CD4-positive, CD25-positive, alpha-beta regulatory T cell (primary cell): Measurements from ENCODE around the gene EDC4. TPM values are rescaled to one million over a fixed set of nuclear protein-coding genes. Genes with fewer than 3 reads are reported as not detected.

Experiments
- ATAC-seq, 2 donors: fragments of 150-1000 bp; cut with Tn5 transposase; one replicate each; pipeline ENCODE4 v1.10.0; 2021; ENCODE audit warnings: low read depth in 2 of 2, moderate number of reproducible peaks in 2 of 2, moderate library complexity in 1 of 2
- DNase-seq, 3 donors: peaks; one replicate each; pipeline versions ENCODE4 v3.0.0 to v3.0.0-alpha.2; 2012 to 2022; ENCODE audit warnings: mixed read lengths in 1 of 3
- H3K27ac ChIP-seq: one replicate; pipeline ENCODE4 v1.7.0; 2013; ENCODE audit warnings: mild to moderate bottlenecking, low read length; ENCODE audit not compliant: insufficient read depth, poor library complexity, severe bottlenecking
- H3K27me3 ChIP-seq: one replicate; pipeline ENCODE4 v1.7.0; 2013; ENCODE audit warnings: low read length; ENCODE audit not compliant: control insufficient read depth, insufficient read depth
- H3K36me3 ChIP-seq: one replicate; pipeline ENCODE4 v1.7.0; 2013; ENCODE audit warnings: mild to moderate bottlenecking, low read length, moderate library complexity; ENCODE audit not compliant: control insufficient read depth, insufficient read depth
- H3K4me1 ChIP-seq: 2 replicates; pipeline ENCODE4 v1.7.0; 2013; ENCODE audit warnings: mild to moderate bottlenecking, low read length; ENCODE audit not compliant: insufficient read depth, control insufficient read depth, poor library complexity, severe bottlenecking
- H3K4me3 ChIP-seq: one replicate; pipeline ENCODE4 v1.7.0; 2013; ENCODE audit warnings: low read depth, mild to moderate bottlenecking, low read length, moderate library complexity
- H3K9me3 ChIP-seq, 2 experiments: 1 replicate in 1 of 2; 2 replicates in 1 of 2; pipeline ENCODE4 v1.7.0; 2013; ENCODE audit warnings: low read length in 2 of 2, mild to moderate bottlenecking in 1 of 2, moderate library complexity in 1 of 2; ENCODE audit not compliant: control insufficient read depth in 2 of 2
- H3K27ac Mint-ChIP-seq, 3 donors: one replicate each; pipeline ENCODE4 v1.8.0; 2020 to 2022; ENCODE audit warnings: mild to moderate bottlenecking in 3 of 3, mixed read lengths in 3 of 3, moderate library complexity in 2 of 3
- H3K27me3 Mint-ChIP-seq: one replicate; pipeline ENCODE4 v1.8.0; 2022; ENCODE audit warnings: mild to moderate bottlenecking, mixed read lengths
- H3K36me3 Mint-ChIP-seq: one replicate; pipeline ENCODE4 v1.8.0; 2020; ENCODE audit warnings: mixed read lengths
- H3K4me1 Mint-ChIP-seq, 4 donors: one replicate each; pipeline ENCODE4 v1.8.0; 2020 to 2022; ENCODE audit warnings: mixed read lengths in 4 of 4, mild to moderate bottlenecking in 1 of 4
- H3K4me3 Mint-ChIP-seq, 4 donors: one replicate each; pipeline ENCODE4 v1.8.0; 2020 to 2022; ENCODE audit warnings: mild to moderate bottlenecking in 4 of 4, mixed read lengths in 4 of 4, moderate library complexity in 3 of 4
- H3K9me3 Mint-ChIP-seq, 7 donors: one replicate each; pipeline ENCODE4 v1.8.0; 2020 to 2022; ENCODE audit warnings: mixed read lengths in 7 of 7, mild to moderate bottlenecking in 3 of 7, moderate library complexity in 2 of 7
- polyA plus RNA-seq, 4 donors: library from polyadenylated mRNA; unstranded; fragments of 300-500 nt; fragmentation: Illumina TruSeq; gene quantifications; one replicate each; pipeline ENCODE4 v1.2.3, GENCODE V29; 2021
- total RNA-seq: library from RNA; stranded (reverse); gene quantifications from one replicate; pipeline ENCODE4 v1.2.3, GENCODE V29; 2022

Gene EDC4
- total and polyA plus RNA-seq, 5 donors from 2014 or later, result 24.7 to 103 (median 37.9) TPM

DNA sequence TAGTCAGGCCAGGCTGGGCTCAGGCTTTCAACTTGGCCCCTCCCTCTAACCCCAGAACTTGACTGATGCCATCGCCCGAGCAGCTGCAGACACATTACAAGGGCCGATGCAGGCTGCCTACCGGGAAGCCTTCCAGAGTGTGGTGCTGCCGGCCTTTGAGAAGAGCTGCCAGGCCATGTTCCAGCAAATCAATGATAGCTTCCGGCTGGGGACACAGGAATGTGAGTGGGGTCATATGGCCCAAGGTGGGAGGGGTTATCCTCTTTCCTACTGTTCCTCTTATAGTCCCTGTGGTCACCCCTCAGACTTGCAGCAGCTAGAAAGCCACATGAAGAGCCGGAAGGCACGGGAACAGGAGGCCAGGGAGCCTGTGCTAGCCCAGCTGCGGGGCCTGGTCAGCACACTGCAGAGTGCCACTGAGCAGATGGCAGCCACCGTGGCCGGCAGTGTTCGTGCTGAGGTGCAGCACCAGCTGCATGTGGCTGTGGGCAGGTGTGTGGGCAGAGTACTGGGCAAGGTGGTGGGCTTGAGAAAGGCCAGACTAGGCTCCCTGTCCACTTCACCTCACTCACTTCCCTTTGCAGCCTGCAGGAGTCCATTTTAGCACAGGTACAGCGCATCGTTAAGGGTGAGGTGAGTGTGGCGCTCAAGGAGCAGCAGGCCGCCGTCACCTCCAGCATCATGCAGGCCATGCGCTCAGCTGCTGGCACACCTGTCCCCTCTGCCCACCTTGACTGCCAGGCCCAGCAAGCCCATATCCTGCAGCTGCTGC, 9.7 kb downstream of the EDC4 start:
- no peaks in the 10 kb centered on the region for H3K9me3 Mint-ChIP-seq
- no peak overlapping the region for H3K4me3 Mint-ChIP-seq
- no peak for ATAC-seq
- Histone ChIP-seq H3K9me3 (no peaks in the 10 kb centered on the region), H3K27ac (no peak overlapping the region), H3K27me3 (no peaks in the 10 kb centered on the region), H3K4me3 (no peak overlapping the region), H3K36me3 (peaks cover 67% of the 10 kb centered on the region), H3K4me1 (no peaks in the 10 kb centered on the region)
- DNase-seq, result no peak
- H3K4me1 Mint-ChIP-seq, result no peaks in the 10 kb centered on the region
- H3K27ac Mint-ChIP-seq, result peak overlapping the region in 1 of 3 donors; percentile 62
- no peaks in the 10 kb centered on the region for H3K27me3 Mint-ChIP-seq
- peaks cover 26% of the 10 kb centered on the region for H3K36me3 Mint-ChIP-seq

DNA sequence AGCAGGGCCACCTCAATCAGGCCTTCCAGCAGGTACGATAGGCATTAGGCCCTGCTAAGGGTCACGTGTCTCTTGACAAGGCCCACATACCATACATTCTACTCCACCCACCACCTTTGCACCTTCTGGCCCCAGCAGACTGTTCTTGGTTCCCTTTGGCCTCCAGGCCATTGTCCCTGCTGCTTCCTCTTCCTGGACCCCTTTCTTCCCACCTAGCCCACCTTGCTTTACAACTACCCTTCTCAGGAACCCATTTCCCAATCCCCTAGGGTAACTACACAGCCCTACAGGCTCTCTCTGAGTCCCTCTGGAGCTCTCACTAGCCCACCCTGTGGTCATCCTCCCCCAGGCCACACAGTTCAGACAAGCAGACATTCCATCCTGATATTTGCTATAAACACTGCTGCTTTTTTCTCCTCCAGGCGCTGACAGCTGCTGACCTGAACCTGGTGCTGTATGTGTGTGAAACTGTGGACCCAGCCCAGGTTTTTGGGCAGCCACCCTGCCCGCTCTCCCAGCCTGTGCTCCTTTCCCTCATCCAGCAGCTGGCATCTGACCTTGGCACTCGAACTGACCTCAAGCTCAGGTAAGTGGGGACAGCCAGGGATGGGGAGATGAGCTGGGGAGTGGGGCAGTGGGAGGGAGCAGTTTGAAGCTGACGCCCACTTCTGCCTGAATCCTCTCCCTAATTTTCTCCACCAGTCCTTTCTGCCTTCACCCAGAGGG, 10.5 kb downstream of the EDC4 start:
- no peak overlapping the region for H3K4me3 Mint-ChIP-seq
- no peaks in the 10 kb centered on the region for H3K9me3 Mint-ChIP-seq
- no peaks in the 10 kb centered on the region for H3K27me3 Mint-ChIP-seq
- no peak overlapping the region for H3K27ac ChIP-seq
- peak overlapping the region in 2 of 3 donors; percentile 62 to 86 for H3K27ac Mint-ChIP-seq
- no peak for DNase-seq
- peaks cover 59% of the 10 kb centered on the region for H3K36me3 ChIP-seq
- no peak for ATAC-seq
- no peaks in the 10 kb centered on the region for H3K4me1 Mint-ChIP-seq
- H3K36me3 Mint-ChIP-seq, result peaks cover 23% of the 10 kb centered on the region
- H3K27me3 ChIP-seq, result no peaks in the 10 kb centered on the region
- H3K4me3 ChIP-seq, result no peak overlapping the region
- no peaks in the 10 kb centered on the region for H3K4me1 ChIP-seq
- H3K9me3 ChIP-seq, result no peaks in the 10 kb centered on the region

DNA sequence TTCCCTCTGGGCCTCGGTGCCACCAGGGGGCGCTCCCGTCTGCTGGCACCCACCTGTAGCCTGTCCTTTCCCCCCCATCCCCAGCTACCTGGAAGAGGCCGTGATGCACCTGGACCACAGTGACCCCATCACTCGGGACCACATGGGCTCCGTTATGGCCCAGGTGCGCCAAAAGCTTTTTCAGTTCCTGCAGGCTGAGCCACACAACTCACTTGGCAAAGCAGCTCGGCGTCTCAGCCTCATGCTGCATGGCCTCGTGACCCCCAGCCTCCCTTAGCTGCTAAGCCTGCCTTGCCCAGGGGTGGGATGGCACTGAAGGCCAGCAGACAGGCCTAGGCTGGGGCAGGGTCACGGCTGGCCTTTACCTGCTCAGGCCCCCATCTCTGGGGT, 11.0 kb downstream of the EDC4 start:
- DNase-seq (peak; percentile 59 to 71 (median 64)), ATAC-seq (peak; percentile 76)
- Mint-ChIP-seq H3K9me3 (no peaks in the 10 kb centered on the region), H3K27ac (no peak overlapping the region), H3K4me1 (no peaks in the 10 kb centered on the region), H3K4me3 (no peak overlapping the region), H3K36me3 (peaks cover 19% of the 10 kb centered on the region), H3K27me3 (no peaks in the 10 kb centered on the region)
- Histone ChIP-seq H3K4me3 (no peak overlapping the region), H3K9me3 (no peaks in the 10 kb centered on the region), H3K4me1 (no peaks in the 10 kb centered on the region), H3K36me3 (peaks cover 54% of the 10 kb centered on the region), H3K27me3 (no peaks in the 10 kb centered on the region), H3K27ac (no peak overlapping the region)

DNA sequence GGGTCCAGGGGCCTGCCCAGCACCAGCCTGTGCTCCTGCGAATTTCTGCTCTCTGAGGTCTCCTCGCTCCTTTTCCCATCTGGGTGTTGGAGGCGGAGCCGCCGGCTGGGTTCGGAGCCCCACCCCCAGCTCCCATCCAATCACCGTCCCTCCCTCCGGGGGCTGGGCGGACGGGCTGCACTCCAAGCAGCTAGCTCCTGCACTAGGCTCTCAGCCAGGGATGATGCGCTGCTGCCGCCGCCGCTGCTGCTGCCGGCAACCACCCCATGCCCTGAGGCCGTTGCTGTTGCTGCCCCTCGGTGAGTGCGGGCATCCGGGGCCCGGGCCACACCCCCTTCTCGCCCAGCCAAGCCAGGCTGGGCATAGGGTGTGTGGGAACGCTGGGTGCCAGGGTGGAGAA, 11.8 kb downstream of the EDC4 start, which contains the start of gene NRN1L:
Gene NRN1L, plus strand, starts transcription at position 202 of the 400 bp plus-strand sequence. Its CDS starts 19 bp downstream, at position 221.
- Mint-ChIP-seq H3K36me3 (peaks cover 19% of the 10 kb centered on the region), H3K4me1 (no peaks in the 10 kb centered on the region), H3K9me3 (no peaks in the 10 kb centered on the region), H3K4me3 (no peak within 1 kb of the TSS), H3K27ac (no peak within 1 kb of the TSS), H3K27me3 (no peaks in the 10 kb centered on the region)
- H3K9me3 ChIP-seq, result no peaks in the 10 kb centered on the region
- H3K36me3 ChIP-seq, result peaks cover 45% of the 10 kb centered on the region
- no peak within 1 kb of the TSS for H3K4me3 ChIP-seq
- no peaks in the 10 kb centered on the region for H3K27me3 ChIP-seq
- ATAC-seq (no peak), DNase-seq (no peak)
- no peak within 1 kb of the TSS for H3K27ac ChIP-seq
- no peaks in the 10 kb centered on the region for H3K4me1 ChIP-seq

DNA sequence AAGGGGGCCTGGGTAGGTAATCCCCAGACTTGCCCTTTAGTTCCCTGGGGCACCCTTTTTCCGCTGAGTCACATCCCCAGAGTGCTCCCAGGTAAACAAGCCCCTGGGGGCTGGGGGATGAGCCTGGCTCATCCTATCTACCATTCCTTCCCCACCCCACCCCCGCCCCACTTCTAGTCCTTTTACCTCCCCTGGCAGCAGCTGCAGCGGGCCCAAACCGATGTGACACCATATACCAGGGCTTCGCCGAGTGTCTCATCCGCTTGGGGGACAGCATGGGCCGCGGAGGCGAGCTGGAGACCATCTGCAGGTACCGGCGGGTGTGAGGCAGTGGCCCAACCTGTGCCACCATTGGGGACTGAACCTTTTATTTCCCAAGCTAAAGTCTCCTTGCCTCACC, 12.7 kb downstream of the EDC4 start:
- Histone ChIP-seq H3K27me3 (no peaks in the 10 kb centered on the region), H3K4me1 (no peaks in the 10 kb centered on the region), H3K4me3 (no peak overlapping the region), H3K9me3 (no peaks in the 10 kb centered on the region), H3K36me3 (peaks cover 37% of the 10 kb centered on the region), H3K27ac (no peak overlapping the region)
- Mint-ChIP-seq H3K27me3 (no peaks in the 10 kb centered on the region), H3K27ac (no peak overlapping the region), H3K4me1 (no peaks in the 10 kb centered on the region), H3K4me3 (no peak overlapping the region), H3K9me3 (no peaks in the 10 kb centered on the region), H3K36me3 (peaks cover 19% of the 10 kb centered on the region)
- ATAC-seq (no peak), DNase-seq (no peak)

DNA sequence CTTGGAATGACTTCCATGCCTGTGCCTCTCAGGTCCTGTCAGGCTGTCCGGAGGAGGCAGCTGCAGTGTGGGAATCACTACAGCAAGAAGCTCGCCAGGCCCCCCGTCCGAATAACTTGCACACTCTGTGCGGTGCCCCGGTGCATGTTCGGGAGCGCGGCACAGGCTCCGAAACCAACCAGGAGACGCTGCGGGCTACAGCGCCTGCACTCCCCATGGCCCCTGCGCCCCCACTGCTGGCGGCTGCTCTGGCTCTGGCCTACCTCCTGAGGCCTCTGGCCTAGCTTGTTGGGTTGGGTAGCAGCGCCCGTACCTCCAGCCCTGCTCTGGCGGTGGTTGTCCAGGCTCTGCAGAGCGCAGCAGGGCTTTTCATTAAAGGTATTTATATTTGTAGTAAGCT, 13.1 kb downstream of the EDC4 start:
- DNase-seq, result no peak
- H3K4me3 ChIP-seq, result no peak overlapping the region
- H3K27ac ChIP-seq, result no peak overlapping the region
- H3K4me1 ChIP-seq, result no peaks in the 10 kb centered on the region
- H3K27ac Mint-ChIP-seq, result no peak overlapping the region
- peaks cover 19% of the 10 kb centered on the region for H3K36me3 Mint-ChIP-seq
- no peaks in the 10 kb centered on the region for H3K4me1 Mint-ChIP-seq
- no peaks in the 10 kb centered on the region for H3K9me3 Mint-ChIP-seq
- H3K36me3 ChIP-seq, result peaks cover 32% of the 10 kb centered on the region
- H3K9me3 ChIP-seq, result no peaks in the 10 kb centered on the region
- no peaks in the 10 kb centered on the region for H3K27me3 ChIP-seq
- no peak overlapping the region for H3K4me3 Mint-ChIP-seq
- no peak for ATAC-seq
- no peaks in the 10 kb centered on the region for H3K27me3 Mint-ChIP-seq

DNA sequence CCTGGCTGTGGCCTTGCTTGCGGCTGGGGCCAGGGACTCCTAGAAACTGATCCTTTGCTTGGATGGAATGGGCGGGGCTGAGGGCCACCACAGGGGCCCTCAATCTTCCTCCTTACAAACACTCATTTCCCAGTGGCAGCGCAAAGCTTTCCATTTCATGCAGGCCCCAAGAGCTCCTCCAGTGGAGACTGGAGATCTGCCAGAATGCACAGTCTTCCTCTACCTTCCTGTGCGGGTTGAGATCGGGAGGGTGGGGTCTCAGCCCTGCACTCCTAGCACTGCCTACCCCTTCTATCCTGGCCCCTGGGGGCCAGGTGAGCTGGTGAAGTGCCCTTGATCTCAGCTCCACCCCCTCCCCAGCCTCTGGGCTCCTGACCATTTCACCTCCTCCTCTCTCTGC, 13.5 kb downstream of the EDC4 start:
- Histone ChIP-seq H3K27me3 (no peaks in the 10 kb centered on the region), H3K9me3 (no peaks in the 10 kb centered on the region), H3K27ac (no peak overlapping the region), H3K4me3 (no peak overlapping the region), H3K4me1 (no peaks in the 10 kb centered on the region), H3K36me3 (peaks cover 28% of the 10 kb centered on the region)
- Mint-ChIP-seq H3K27ac (peak overlapping the region in 2 of 3 donors; percentile 25 to 61), H3K4me1 (no peaks in the 10 kb centered on the region), H3K27me3 (no peaks in the 10 kb centered on the region), H3K4me3 (peak overlapping the region in 1 of 4 donors; percentile 54), H3K9me3 (no peaks in the 10 kb centered on the region), H3K36me3 (peaks cover 19% of the 10 kb centered on the region)
- no peak for ATAC-seq
- no peak for DNase-seq
